ENCODE measurements around the gene SOWAHC. TPM values are rescaled to one million over a fixed set of nuclear protein-coding genes. Genes with fewer than 3 reads are reported as not detected.

Gene SOWAHC, protein sequence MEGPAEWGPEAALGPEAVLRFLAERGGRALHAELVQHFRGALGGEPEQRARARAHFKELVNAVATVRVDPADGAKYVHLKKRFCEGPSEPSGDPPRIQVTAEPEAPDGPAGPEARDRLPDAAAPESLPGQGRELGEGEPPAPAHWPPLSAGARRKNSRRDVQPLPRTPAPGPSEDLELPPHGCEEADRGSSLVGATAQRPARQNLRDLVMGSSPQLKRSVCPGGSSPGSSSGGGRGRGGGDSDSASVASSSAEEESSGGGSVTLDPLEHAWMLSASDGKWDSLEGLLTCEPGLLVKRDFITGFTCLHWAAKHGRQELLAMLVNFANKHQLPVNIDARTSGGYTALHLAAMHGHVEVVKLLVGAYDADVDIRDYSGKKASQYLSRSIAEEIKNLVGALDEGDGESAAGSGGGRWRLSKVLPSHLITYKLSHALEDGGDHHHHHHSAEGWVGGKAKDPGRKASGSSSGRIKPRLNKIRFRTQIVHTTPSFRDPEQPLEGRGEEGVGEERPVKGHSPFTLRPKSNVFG
- polyA plus RNA-seq (2012; rRNA removed), result 2.4 and 2.9 TPM in 2 replicates
- polyA plus RNA-seq (2012; cell fraction: cytosol; rRNA removed), result 3.1 and 3.4 TPM in 2 replicates
- 2.2 and 2.4 TPM in 2 replicates for polyA plus RNA-seq (2012; cell fraction: nucleus; rRNA removed)

GRCh38 chr2:109613922-109614714, at the start of gene SOWAHC, which contains the start of gene SEPTIN10:
TSS of gene SOWAHC (plus strand) at chr2:109614364. CDS start at chr2:109614490, 126 bp downstream.
TSS of gene SEPTIN10 (minus strand) at chr2:109613966. CDS start at chr2:109613827, 139 bp downstream.
- Histone ChIP-seq H3K27me3 (ENCODE audit: insufficient read depth) (no peaks in the 10 kb centered on the region), H3K9me3 (no peaks in the 10 kb centered on the region), H2AFZ (ENCODE audit: low read depth) (peak within 1 kb of the TSS; percentile 56; the same call in 1 of the 2 replicates), H3K4me2 (peak within 1 kb of the TSS; percentile 76), H3K79me2 (ENCODE audit: insufficient read depth) (peaks cover 72% of the 10 kb centered on the region), H3K4me1 (ENCODE audit: control insufficient read depth in 1 of 2, insufficient read depth in 2 of 2, low read depth in 1 of 2, low read length in 1 of 2) (peaks cover 16 to 26% of the 10 kb centered on the region in 2 experiments; a peak in 3 of 4 replicates), H3K27ac (ENCODE audit: low read depth in 2 of 2, low read length in 1 of 2) (peak within 1 kb of the TSS; percentile 90 to 92), H3K9me2 (no peaks in the 10 kb centered on the region), H3F3A (replicated peaks; ENCODE audit: insufficient read depth) (peaks cover 31% of the 10 kb centered on the region), H3K4me3 (ENCODE audit: low read depth in 2 of 2, low read length in 1 of 2) (peak within 1 kb of the TSS; percentile 81 to 84), H4K20me1 (ENCODE audit: insufficient read depth) (peaks cover 5% of the 10 kb centered on the region), H3K36me3 (replicated peaks in 1 of 2; ENCODE audit: control insufficient read depth in 1 of 2, insufficient read depth in 2 of 2, low read length in 1 of 2) (peaks cover 0 to 9% of the 10 kb centered on the region in 2 experiments), H3K9ac (peak within 1 kb of the TSS; percentile 87)
- POLR2A ChIA-PET, result interaction anchor here (0.6 to 2.4 kb wide), 6 partner anchors 15 to 442 kb away, joined by 3 to 11 read pairs (median 3); no protein-coding TSS in a partner anchor
- DNase-seq, result peak; percentile 98
- CTCF ChIA-PET, result interaction anchor here (0.7 to 2.6 kb wide), 9 partner anchors 10 to 607 kb away, joined by 3 to 14 read pairs (median 3); partner anchors contain the start of gene SH3RF3
- WGBS (ENCODE audit: low lambda C conversion rate), result 1% methylated on average over 33 of the region's 104 CpGs
- no peak for TF ChIP-seq MEF2A (IDR thresholded peaks at IDR 0.05; ENCODE audit: borderline replicate concordance, low read depth)
- TF ChIP-seq PBX3 (IDR thresholded peaks at IDR 0.05), result 0 out of 2 replicates have a peak, but pooled peaks have one; percentile 7
- TF ChIP-seq RFX5 (IDR thresholded peaks at IDR 0.05; ENCODE audit: low read length), result no peak
- TF ChIP-seq MXI1 (IDR thresholded peaks at IDR 0.05; ENCODE audit: low read depth, low read length), result 0 out of 2 replicates have a peak, but pooled peaks have one; percentile 18
- TF ChIP-seq, protein P1, sequence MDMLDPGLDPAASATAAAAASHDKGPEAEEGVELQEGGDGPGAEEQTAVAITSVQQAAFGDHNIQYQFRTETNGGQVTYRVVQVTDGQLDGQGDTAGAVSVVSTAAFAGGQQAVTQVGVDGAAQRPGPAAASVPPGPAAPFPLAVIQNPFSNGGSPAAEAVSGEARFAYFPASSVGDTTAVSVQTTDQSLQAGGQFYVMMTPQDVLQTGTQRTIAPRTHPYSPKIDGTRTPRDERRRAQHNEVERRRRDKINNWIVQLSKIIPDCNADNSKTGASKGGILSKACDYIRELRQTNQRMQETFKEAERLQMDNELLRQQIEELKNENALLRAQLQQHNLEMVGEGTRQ (IDR thresholded peaks at IDR 0.05; ENCODE audit: borderline replicate concordance, low read depth, low read length), result no peak
- TF ChIP-seq CHD2 (IDR thresholded peaks at IDR 0.05; ENCODE audit: low read length, partially characterized antibody), result peak; percentile 97
- no peak for TF ChIP-seq CTCF (IDR thresholded peaks at IDR 0.05)
- TF ChIP-seq RCOR1 (IDR thresholded peaks at IDR 0.05; ENCODE audit: low read length), result no peak
- peak; percentile 75 for TF ChIP-seq POLR2AphosphoS5 (IDR thresholded peaks at IDR 0.05; ENCODE audit: low read depth, low read length)
- TF ChIP-seq JUND (IDR thresholded peaks at IDR 0.05), result no peak
- no peak for TF ChIP-seq SMC3 (IDR thresholded peaks at IDR 0.05; ENCODE audit: low read depth, low read length)
- TF ChIP-seq SIN3A (IDR thresholded peaks at IDR 0.05; ENCODE audit: borderline replicate concordance, low read depth, low read length), result peak; percentile 30; the same call in 1 of the 2 replicates
- TF ChIP-seq GABPA (IDR thresholded peaks at IDR 0.05; ENCODE audit: low read depth), result peak; percentile 66
- TF ChIP-seq USF1 (IDR thresholded peaks at IDR 0.05; ENCODE audit: borderline replicate concordance, low read depth), result no peak
- TF ChIP-seq GATA2 (CRISPR knock-in tag; IDR thresholded peaks at IDR 0.05), result no peak
- TF ChIP-seq TCF12 (IDR thresholded peaks at IDR 0.05), result peak; percentile 6; the same call in 1 of the 2 replicates
- TF ChIP-seq YY1 (IDR thresholded peaks at IDR 0.05; ENCODE audit: low read depth), result no peak
- TF ChIP-seq ZBTB33 (IDR thresholded peaks at IDR 0.05; ENCODE audit: borderline replicate concordance, low read depth), result peak; percentile 92
- peak; percentile 38; the same call in 1 of the 2 replicates for TF ChIP-seq NRF1 (IDR thresholded peaks at IDR 0.05; ENCODE audit: low read depth, low read length)
- TF ChIP-seq MAX (IDR thresholded peaks at IDR 0.05; ENCODE audit: low read depth), result peak; percentile 87
- no peak; a peak in 1 of 4 replicates for TF ChIP-seq EP300 (IDR thresholded peaks at IDR 0.05; ENCODE audit: borderline replicate concordance in 1 of 2, low read depth in 1 of 2, low read length in 1 of 2)
- TF ChIP-seq NFIC (IDR thresholded peaks at IDR 0.05; ENCODE audit: borderline replicate concordance), result no peak; the same call in 1 of the 2 replicates
